HepG2 (cell line): ENCODE measurements around the gene DOCK11. TPM values are rescaled to one million over a fixed set of nuclear protein-coding genes. Genes with fewer than 3 reads are reported as not detected.

Source experiments
- CREB1 ChIP-seq, 2 experiments: fragments of 450-650 bp in 1 of 2; IDR thresholded peaks; 2 replicates each; pipeline ENCODE4 v1.6.1; 2016 to 2017; ENCODE audit warnings: control low read depth in 1 of 2, mild to moderate bottlenecking in 1 of 2, missing compliant biosample characterization in 1 of 2, missing genetic modification characterization in 1 of 2
- FOXP4 ChIP-seq: sonication (generic); formaldehyde crosslinking; IDR thresholded peaks from 2 replicates; pipeline ENCODE4 v1.4.0; 2020; ENCODE audit warnings: missing genetic modification reagents
- GLMP ChIP-seq: sonication (generic); formaldehyde crosslinking; IDR thresholded peaks from 2 replicates; pipeline ENCODE4 v1.9.0; 2021; ENCODE audit warnings: missing genetic modification reagents, mild to moderate bottlenecking, borderline replicate concordance
- GMEB1 ChIP-seq: sonication (generic); formaldehyde crosslinking; IDR thresholded peaks from 2 replicates; pipeline ENCODE4 v1.5.1; 2020; ENCODE audit warnings: missing genetic modification reagents, mild to moderate bottlenecking, borderline replicate concordance
- GPN1 ChIP-seq: sonication (generic); formaldehyde crosslinking; IDR thresholded peaks from 2 replicates; pipeline ENCODE4 v1.5.1; 2020; ENCODE audit warnings: missing genetic modification reagents, borderline replicate concordance
- JDP2 ChIP-seq: sonication (generic); formaldehyde crosslinking; IDR thresholded peaks from 2 replicates; pipeline ENCODE4 v1.8.1; 2022; ENCODE audit warnings: missing genetic modification reagents, borderline replicate concordance
- KLF12 ChIP-seq: sonication (generic); formaldehyde crosslinking; IDR thresholded peaks from 2 replicates; pipeline ENCODE4 v1.4.0; 2020; ENCODE audit warnings: missing genetic modification reagents, borderline replicate concordance
- KLF13 ChIP-seq: sonication (generic); formaldehyde crosslinking; IDR thresholded peaks from 2 replicates; pipeline ENCODE4 v1.4.0; 2020; ENCODE audit warnings: mild to moderate bottlenecking, missing genetic modification reagents
- MYC ChIP-seq: sonication (generic); formaldehyde crosslinking; IDR thresholded peaks from 2 replicates; pipeline ENCODE4 v1.9.0; 2021; ENCODE audit warnings: missing genetic modification reagents, borderline replicate concordance
- POGZ ChIP-seq: sonication (generic); formaldehyde crosslinking; IDR thresholded peaks from 2 replicates; pipeline ENCODE4 v1.4.0; 2020; ENCODE audit warnings: mild to moderate bottlenecking, missing genetic modification reagents
- PRDM4 ChIP-seq: sonication (generic); formaldehyde crosslinking; IDR thresholded peaks from 2 replicates; pipeline ENCODE4 v1.9.0; 2021; ENCODE audit warnings: missing genetic modification reagents, borderline replicate concordance
- RARG ChIP-seq: sonication (generic); formaldehyde crosslinking; IDR thresholded peaks from 2 replicates; pipeline ENCODE4 v1.4.0; 2020; ENCODE audit warnings: low read depth, mild to moderate bottlenecking, missing genetic modification reagents
- RCOR2 ChIP-seq: IDR thresholded peaks from 2 replicates; pipeline ENCODE4 v1.6.1; 2016; ENCODE audit warnings: missing biosample characterization, missing genetic modification reagents
- SP2 ChIP-seq: sonication (generic); formaldehyde crosslinking; IDR thresholded peaks from 2 replicates; pipeline ENCODE4 v1.5.1; 2020; ENCODE audit warnings: mild to moderate bottlenecking, missing genetic modification reagents
- ZC3H13 ChIP-seq: sonication (generic); formaldehyde crosslinking; IDR thresholded peaks from 2 replicates; pipeline ENCODE4 v1.8.1; 2023; ENCODE audit warnings: mild to moderate bottlenecking, missing genetic modification reagents, moderate library complexity
- ZNF441 ChIP-seq: sonication (generic); formaldehyde crosslinking; IDR thresholded peaks from 2 replicates; pipeline ENCODE4 v1.7.0; 2021; ENCODE audit warnings: missing genetic modification reagents, borderline replicate concordance
- ZNF460 ChIP-seq: sonication (generic); formaldehyde crosslinking; IDR thresholded peaks from 2 replicates; pipeline ENCODE4 v1.5.1; 2020; ENCODE audit warnings: missing genetic modification reagents, mild to moderate bottlenecking, borderline replicate concordance
- ZNF547 ChIP-seq: sonication (generic); formaldehyde crosslinking; IDR thresholded peaks from 2 replicates; pipeline ENCODE4 v1.5.1; 2020; ENCODE audit warnings: mild to moderate bottlenecking, missing genetic modification reagents
- ZNF720 ChIP-seq: sonication (generic); formaldehyde crosslinking; IDR thresholded peaks from 2 replicates; pipeline ENCODE4 v1.4.0; 2020; ENCODE audit warnings: missing genetic modification reagents
- ZNF782 ChIP-seq: sonication (generic); formaldehyde crosslinking; IDR thresholded peaks from 2 replicates; pipeline ENCODE4 v1.4.0; 2020; ENCODE audit warnings: missing genetic modification reagents, mild to moderate bottlenecking, borderline replicate concordance
- ZNF841 ChIP-seq: sonication (generic); formaldehyde crosslinking; IDR thresholded peaks from 2 replicates; pipeline ENCODE4 v1.8.1; 2023; ENCODE audit warnings: missing genetic modification reagents, borderline replicate concordance
- ZSCAN29 ChIP-seq: sonication (generic); formaldehyde crosslinking; conservative IDR thresholded peaks from 2 replicates; pipeline ENCODE4 v1.4.0; 2020; ENCODE audit warnings: mild to moderate bottlenecking, missing genetic modification reagents
- polyA plus RNA-seq, 8 experiments: library from polyadenylated mRNA; depleted of rRNA in 3 of 8; stranded (reverse) in 7 of 8; unstranded in 1 of 8; fragments of >200 nt; fragmentation: Illumina TruSeq in 4 of 8; extraction: Trizol in 4 of 8; gene quantifications; 2 replicates each; pipeline versions ENCODE4 v1.2.1 to v1.2.3, GENCODE V29; 2011 to 2016; ENCODE audit warnings: low read depth in 4 of 8, missing spikeins in 1 of 8, mixed read lengths in 1 of 8; ENCODE audit not compliant: insufficient read depth in 1 of 8
- total RNA-seq, 5 experiments: library from RNA; depleted of rRNA; stranded (reverse); fragments of >200 nt; fragmentation: Illumina TruSeq; extraction: Trizol; gene quantifications; 2 replicates each; pipeline ENCODE4 v1.2.3, GENCODE V29; 2016; ENCODE audit warnings: low read depth in 1 of 5

The DOCK11 gene
- total and polyA plus RNA-seq, 2 of the 13 experiments (the other 11 are each of a cell fraction or from before 2014, with no cell fraction given), result 0.02 to 0.12 TPM

DNA sequence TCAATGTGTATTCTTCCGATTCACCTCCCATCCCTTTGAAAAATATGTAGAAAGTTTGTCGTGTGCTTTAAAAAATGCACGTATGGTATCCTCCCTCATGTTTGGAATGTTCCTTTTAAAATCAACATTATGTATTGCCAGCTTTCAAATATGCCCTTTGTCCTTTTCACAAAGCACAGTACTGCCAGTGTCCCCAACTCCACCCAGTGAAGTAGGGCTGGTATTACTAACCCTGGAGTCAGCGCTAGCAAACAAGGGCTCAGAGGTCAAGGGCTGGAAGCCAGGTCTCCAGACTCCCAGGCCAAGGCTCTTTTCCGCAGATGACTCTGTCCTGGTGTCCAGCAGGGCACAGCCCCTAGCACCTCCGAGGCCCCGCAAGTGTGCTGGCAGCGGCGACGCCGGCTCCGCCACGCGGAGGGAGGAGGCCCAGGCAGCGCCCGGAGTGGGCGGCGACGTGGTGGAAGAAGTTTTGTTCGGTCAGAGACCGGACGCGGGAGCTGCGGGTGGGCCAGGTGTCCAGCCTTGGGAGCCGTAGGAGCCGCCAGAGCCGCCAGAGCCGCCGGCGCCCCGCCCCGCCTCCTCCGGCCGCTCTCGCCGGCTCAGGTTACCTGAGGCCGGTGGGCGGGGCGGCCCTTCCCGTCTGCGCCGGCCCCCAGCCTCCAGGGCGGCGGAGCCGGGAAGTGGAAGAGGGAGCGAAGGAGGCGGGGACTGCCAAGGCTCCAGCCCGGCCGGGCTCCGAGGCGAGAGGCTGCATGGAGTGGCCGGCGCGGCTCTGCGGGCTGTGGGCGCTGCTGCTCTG is 231.5 kb downstream of the DOCK11 start, which contains the start of gene IL13RA1 (continued):
- TF ChIP-seq POGZ (CRISPR knock-in tag) (no peak), CREB1 (IDR thresholded peaks at IDR 0.05) (no peak), CREB1 (CRISPR knock-in tag; IDR thresholded peaks at IDR 0.05) (peak; percentile 53; the same call in 1 of the 2 replicates), ZNF441 (peak; percentile 46; the same call in 1 of the 2 replicates), RARG (no peak), KLF13 (CRISPR knock-in tag) (no peak), ZNF460 (CRISPR knock-in tag) (no peak), GLMP (CRISPR knock-in tag) (no peak), GMEB1 (CRISPR knock-in tag) (peak; percentile 40; the same call in 1 of the 2 replicates), ZNF547 (no peak), SP2 (CRISPR knock-in tag) (no peak), JDP2 (CRISPR knock-in tag) (no peak), ZSCAN29 (CRISPR knock-in tag) (no peak), RCOR2 (CRISPR knock-in tag) (no peak), ZC3H13 (CRISPR knock-in tag) (peak; percentile 61; the same call in 1 of the 2 replicates), MYC (CRISPR knock-in tag) (peak; percentile 67), KLF12 (CRISPR knock-in tag) (no peak; the same call in 1 of the 2 replicates), ZNF782 (CRISPR knock-in tag) (0 out of 2 replicates have a peak, but pooled peaks have one; percentile 42), FOXP4 (CRISPR knock-in tag) (peak; percentile 64; the same call in 1 of the 2 replicates), ZNF841 (CRISPR knock-in tag) (no peak), GPN1 (CRISPR knock-in tag) (no peak), ZNF720 (no peak), PRDM4 (CRISPR knock-in tag) (no peak)
